ENCODE data around the gene VSTM4. TPM values are rescaled to one million over a fixed set of nuclear protein-coding genes. Genes with fewer than 3 reads are reported as not detected.

VSTM4 gene
- total and polyA plus RNA-seq, 9 donors: 17.3 to 68.9 (median 42.9) TPM

GRCh38 chr10:49052069-49052468, 63.3 kb downstream of the VSTM4 start:
- no peak overlapping the region for H3K4me3 ChIP-seq
- H3K27ac ChIP-seq: no peak overlapping the region

GRCh38 chr10:49050906-49051305, 64.4 kb downstream of the VSTM4 start:
- TF ChIP-seq POLR2A (IDR thresholded peaks at IDR 0.05) (no peak), EP300 (IDR thresholded peaks at IDR 0.05) (no peak), CTCF (IDR thresholded peaks at IDR 0.05) (no peak)
- 21 to 47% (median 27%) methylated on average over 3 of the region's 3 CpGs for WGBS, 3 donors
- intact Hi-C loops (cut with DNase I): no loop called here

More at GRCh38 chr10:49052069-49052468, 63.3 kb downstream of the VSTM4 start:
- DNase-seq: no peak
- Histone ChIP-seq H3K27me3 (no peaks in the 10 kb centered on the region), H3K4me1 (ENCODE audit: insufficient read depth) (peaks cover 16% of the 10 kb centered on the region), H3K9me3 (no peaks in the 10 kb centered on the region), H3K36me3 (no peaks in the 10 kb centered on the region)
- WGBS, 3 donors: 96 to 98% (median 96%) methylated on average over 1 of the region's 1 CpG
- intact Hi-C loops (cut with DNase I): no loop called here
- TF ChIP-seq CTCF (IDR thresholded peaks at IDR 0.05) (no peak), EP300 (IDR thresholded peaks at IDR 0.05) (no peak), POLR2A (IDR thresholded peaks at IDR 0.05) (no peak)

GRCh38 chr10:49050366-49050765, 65.0 kb downstream of the VSTM4 start:
- no peaks in the 10 kb centered on the region for H3K9me3 ChIP-seq
- WGBS, 3 donors: 8 to 37% (median 15%) methylated on average over 2 of the region's 2 CpGs
- intact Hi-C loops (cut with DNase I): no loop called here
- TF ChIP-seq EP300 (IDR thresholded peaks at IDR 0.05) (no peak), POLR2A (IDR thresholded peaks at IDR 0.05) (no peak), CTCF (IDR thresholded peaks at IDR 0.05) (no peak)
- no peaks in the 10 kb centered on the region for H3K27me3 ChIP-seq
- no peaks in the 10 kb centered on the region for H3K36me3 ChIP-seq
- no peak overlapping the region for H3K27ac ChIP-seq
- no peak overlapping the region for H3K4me3 ChIP-seq
- H3K4me1 ChIP-seq (ENCODE audit: insufficient read depth): peaks cover 8% of the 10 kb centered on the region
- no peak for DNase-seq

More at GRCh38 chr10:49050906-49051305, 64.4 kb downstream of the VSTM4 start:
- H3K4me3 ChIP-seq: no peak overlapping the region
- peaks cover 13% of the 10 kb centered on the region for H3K4me1 ChIP-seq (ENCODE audit: insufficient read depth)
- no peak overlapping the region for H3K27ac ChIP-seq
- no peaks in the 10 kb centered on the region for H3K27me3 ChIP-seq
- no peaks in the 10 kb centered on the region for H3K36me3 ChIP-seq
- no peak for DNase-seq
- H3K9me3 ChIP-seq: no peaks in the 10 kb centered on the region

- intact Hi-C loops (cut with DNase I): no loop called here
- H3K36me3 ChIP-seq: no peaks in the 10 kb centered on the region
- no peak for DNase-seq
- H3K27me3 ChIP-seq: no peaks in the 10 kb centered on the region
- no peaks in the 10 kb centered on the region for H3K9me3 ChIP-seq
- no peak overlapping the region for H3K27ac ChIP-seq
- TF ChIP-seq EP300 (IDR thresholded peaks at IDR 0.05) (no peak), POLR2A (IDR thresholded peaks at IDR 0.05) (no peak), CTCF (IDR thresholded peaks at IDR 0.05) (no peak)
- H3K4me1 ChIP-seq (ENCODE audit: insufficient read depth): peaks cover 8% of the 10 kb centered on the region
- H3K4me3 ChIP-seq: no peak overlapping the region
- 88 to 97% (median 91%) methylated on average over 4 of the region's 4 CpGs for WGBS, 3 donors
Measured at GRCh38 chr10:49049660-49050059, 65.7 kb downstream of the VSTM4 start.

Measured in ovary (tissue), 9 donors.